Measurements from ENCODE around the gene MGP. TPM values are rescaled to one million over a fixed set of nuclear protein-coding genes. Genes with fewer than 3 reads are reported as not detected.

MGP gene
- total RNA-seq, 1 donor from 2014 or later = 369 TPM

GRCh38 chr12:14874882-14875281 is 10.8 kb downstream of the MGP start:
- no peak for DNase-seq (ENCODE audit: missing footprints)
- no peak for ATAC-seq
- intact Hi-C loops (cut with DNase I) = no loop called here

- ATAC-seq (peak; percentile 46), DNase-seq (ENCODE audit: missing footprints) (no peak)
- intact Hi-C loops (cut with DNase I) = no loop called here
These were observed 12.0 kb downstream of the MGP start for GRCh38 chr12:14873440-14874185.

GRCh38 chr12:14871886-14872285 is 13.8 kb downstream of the MGP start:
- intact Hi-C loops (cut with DNase I) = no loop called here
- ATAC-seq (no peak), DNase-seq (ENCODE audit: missing footprints) (no peak)

- intact Hi-C loops (cut with DNase I) = no loop called here
- ATAC-seq (no peak), DNase-seq (ENCODE audit: missing footprints) (no peak)
These were observed 14.4 kb downstream of the MGP start for GRCh38 chr12:14871247-14871646.

- ATAC-seq = no peak
These were observed 16.6 kb downstream of the MGP start for GRCh38 chr12:14868916-14869506.

GRCh38 chr12:14860490-14860889 is 25.2 kb downstream of the MGP start:
- intact Hi-C loops (cut with DNase I) = no loop called here
- DNase-seq (ENCODE audit: missing footprints) = no peak

More at GRCh38 chr12:14868916-14869506, 16.6 kb downstream of the MGP start:
- intact Hi-C loops (cut with DNase I) = no loop called here
- DNase-seq (ENCODE audit: missing footprints) = peak; percentile 30

GRCh38 chr12:14858513-14858912 is 27.1 kb downstream of the MGP start:
- intact Hi-C loops (cut with DNase I) = no loop called here
- DNase-seq (ENCODE audit: missing footprints) (no peak), ATAC-seq (no peak)

More at GRCh38 chr12:14860490-14860889, 25.2 kb downstream of the MGP start:
- no peak for ATAC-seq

- no peak for DNase-seq (ENCODE audit: missing footprints)
- intact Hi-C loops (cut with DNase I) = no loop called here
- ATAC-seq = peak; percentile 35
These were observed 31.0 kb downstream of the MGP start for GRCh38 chr12:14854586-14855183.

GRCh38 chr12:14853961-14854360 is 31.7 kb downstream of the MGP start:
- intact Hi-C loops (cut with DNase I) = no loop called here
- ATAC-seq = peak; percentile 54
- no peak for DNase-seq (ENCODE audit: missing footprints)

- ATAC-seq = no peak
- intact Hi-C loops (cut with DNase I) = no loop called here
These were observed 32.8 kb downstream of the MGP start for GRCh38 chr12:14852880-14853279.

GRCh38 chr12:14850929-14851663 is 34.6 kb downstream of the MGP start:
- ATAC-seq (no peak), DNase-seq (ENCODE audit: missing footprints) (no peak)
- intact Hi-C loops (cut with DNase I) = no loop called here

More at GRCh38 chr12:14852880-14853279, 32.8 kb downstream of the MGP start:
- no peak for DNase-seq (ENCODE audit: missing footprints)

GRCh38 chr12:14849661-14850060 is 36.0 kb downstream of the MGP start:
- DNase-seq (ENCODE audit: missing footprints) (no peak), ATAC-seq (peak; percentile 89)

GRCh38 chr12:14846876-14847580 is 38.6 kb downstream of the MGP start:
- intact Hi-C loops (cut with DNase I) = loop anchor here (10.0 kb wide), 2 partner anchors 118 to 428 kb away; partner anchors contain the start of gene ARHGDIB
- ATAC-seq (no peak), DNase-seq (ENCODE audit: missing footprints) (no peak)

More at GRCh38 chr12:14849661-14850060, 36.0 kb downstream of the MGP start:
- intact Hi-C loops (cut with DNase I) = loop anchor here (2.0 to 10.0 kb wide), 3 partner anchors 35 to 425 kb away; partner anchors contain the start of genes ARHGDIB and MGP

- intact Hi-C loops (cut with DNase I) = loop anchor here (10.0 kb wide), 2 partner anchors 119 to 429 kb away; partner anchors contain the start of gene ARHGDIB
- DNase-seq (ENCODE audit: missing footprints) (no peak), ATAC-seq (no peak)
These were observed 39.5 kb downstream of the MGP start for GRCh38 chr12:14846042-14846587.

- intact Hi-C loops (cut with DNase I) = loop anchor here (1.0 to 10.0 kb wide), 3 partner anchors 119 to 429 kb away; partner anchors contain the start of gene ARHGDIB
- DNase-seq (ENCODE audit: missing footprints) (no peak), ATAC-seq (peak; percentile 47)
These were observed 40.3 kb downstream of the MGP start for GRCh38 chr12:14845350-14845750.

GRCh38 chr12:14844401-14844800 is 41.3 kb downstream of the MGP start:
- ATAC-seq (no peak), DNase-seq (ENCODE audit: missing footprints) (no peak)
- intact Hi-C loops (cut with DNase I) = loop anchor here (5.0 to 10.0 kb wide), 3 partner anchors 120 to 430 kb away; partner anchors contain the start of genes ARHGDIB and RERG

- intact Hi-C loops (cut with DNase I) = loop anchor here (5.0 to 10.0 kb wide), 3 partner anchors 121 to 431 kb away; partner anchors contain the start of genes ARHGDIB and RERG
- DNase-seq (ENCODE audit: missing footprints) = no peak
- peak; percentile 48 for ATAC-seq
These were observed 42.2 kb downstream of the MGP start, which contains the start of gene ART4 for GRCh38 chr12:14843425-14843887. TSS of gene ART4 (minus strand) at chr12:14843526. CDS start at chr12:14843113, 413 bp downstream.
